Testis (tissue), 2 donors: ENCODE results near the gene FBXL17.

Experiments
- CTCF ChIP-seq, 3 experiments: fragments of 450-650 bp in 2 of 3; fragments of 200-600 bp in 1 of 3; sonication (generic) in 1 of 3; IDR thresholded peaks; one replicate each; pipeline ENCODE4 v1.5.1; 2016 to 2019; ENCODE audit warnings: antibody characterized with exemption in 3 of 3, mild to moderate bottlenecking in 2 of 3, moderate library complexity in 1 of 3
- POLR2A ChIP-seq: fragments of 450-650 bp; IDR thresholded peaks from one replicate; pipeline ENCODE4 v1.6.1; 2017; ENCODE audit warnings: antibody characterized with exemption, mild to moderate bottlenecking, moderate library complexity

GRCh38 chr5:108420755-108421154 is 38.9 kb upstream of the FBXL17 start:
- no peak for TF ChIP-seq CTCF (IDR thresholded peaks at IDR 0.05)
- TF ChIP-seq POLR2A, result no peak
